Airway epithelial cell (primary cell): Measurements from ENCODE around the gene STRC. TPM values are rescaled to one million over a fixed set of nuclear protein-coding genes. Genes with fewer than 3 reads are reported as not detected.

Source experiments
- total RNA-seq: library from RNA; depleted of rRNA; stranded (reverse); fragments of >200 nt; gene quantifications from 2 replicates; pipeline ENCODE4 v1.2.3, GENCODE V29; 2015

The STRC gene
- total RNA-seq = 0.14 TPM in 1 of 2 replicates, not detected in the other

DNA sequence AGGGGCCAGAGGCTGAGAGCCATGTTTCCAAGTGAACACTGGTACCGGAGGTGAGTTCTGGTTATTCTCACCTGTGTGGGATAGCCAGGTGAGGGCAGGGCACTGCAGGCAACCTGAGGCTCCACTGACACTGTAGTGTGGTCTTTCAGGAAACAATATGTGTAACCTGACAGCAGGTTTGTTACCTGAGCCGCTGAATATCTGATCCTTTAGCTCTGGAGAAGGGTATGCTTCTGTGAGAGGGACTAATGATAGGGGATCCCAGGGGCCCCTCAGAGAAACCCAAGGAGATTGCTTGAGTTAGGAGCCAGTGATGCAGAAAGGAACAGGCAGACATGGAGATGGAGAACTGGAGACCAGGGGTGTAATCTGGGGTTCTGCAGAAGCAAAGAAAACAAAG, at the start of gene STRC:
TSS of gene STRC (minus strand) at position 101 of the 400 bp plus-strand sequence. CDS start at position 23, 78 bp downstream.

GRCh38 chr15:43648649-43649429, 30.2 kb upstream of the STRC start, which contains the start of gene CATSPER2:
TSS of gene CATSPER2 (minus strand) at chr15:43648844. CDS start at chr15:43648061, 783 bp downstream.

DNA sequence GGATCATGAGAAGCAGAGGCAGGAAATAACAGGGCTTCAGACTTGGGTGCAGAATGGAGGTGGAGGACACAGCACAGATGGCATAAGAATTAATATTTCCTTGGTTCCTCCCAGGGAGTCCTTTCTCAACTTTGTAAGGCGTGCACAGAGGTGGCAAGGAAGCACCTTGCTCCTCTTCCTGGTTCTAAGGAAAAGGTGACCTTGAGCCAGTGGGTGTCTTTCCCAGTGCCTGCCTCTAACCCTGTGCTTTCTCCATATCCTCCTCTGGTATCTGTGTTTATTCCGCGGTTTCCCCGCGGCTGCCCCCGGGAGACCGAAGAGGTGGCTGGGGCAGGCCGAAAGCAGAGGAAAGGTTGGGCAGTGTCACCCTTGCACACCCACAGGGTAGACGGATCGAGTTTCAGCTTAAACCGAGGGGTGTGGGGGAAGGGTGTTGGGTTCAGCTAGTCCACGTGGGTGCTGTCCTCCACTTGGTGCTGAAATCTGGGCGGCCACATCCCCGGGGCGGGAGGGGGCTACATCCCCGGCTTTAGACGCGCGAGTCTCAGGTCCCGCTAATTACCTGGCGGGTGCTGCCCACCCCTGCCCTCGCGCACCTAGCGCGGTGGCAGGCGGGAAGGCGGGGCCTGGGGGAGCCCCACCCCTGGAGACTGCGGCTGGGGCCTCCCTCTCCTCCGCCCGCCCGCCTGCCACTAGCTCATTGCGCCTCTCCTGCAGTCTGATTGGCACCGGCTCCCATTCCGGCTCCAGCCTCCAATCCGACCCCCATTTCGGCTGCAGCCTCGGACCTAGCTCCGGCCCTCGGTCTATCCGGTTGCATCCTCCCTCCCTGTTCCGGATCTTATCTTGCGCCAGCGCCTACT, 25.0 kb downstream of the STRC start, which contains the start of gene CKMT1B:
TSS of gene CKMT1B (plus strand) at position 700 of the 863 bp plus-strand sequence. CDS start 192 bp downstream, outside the sequence.

DNA sequence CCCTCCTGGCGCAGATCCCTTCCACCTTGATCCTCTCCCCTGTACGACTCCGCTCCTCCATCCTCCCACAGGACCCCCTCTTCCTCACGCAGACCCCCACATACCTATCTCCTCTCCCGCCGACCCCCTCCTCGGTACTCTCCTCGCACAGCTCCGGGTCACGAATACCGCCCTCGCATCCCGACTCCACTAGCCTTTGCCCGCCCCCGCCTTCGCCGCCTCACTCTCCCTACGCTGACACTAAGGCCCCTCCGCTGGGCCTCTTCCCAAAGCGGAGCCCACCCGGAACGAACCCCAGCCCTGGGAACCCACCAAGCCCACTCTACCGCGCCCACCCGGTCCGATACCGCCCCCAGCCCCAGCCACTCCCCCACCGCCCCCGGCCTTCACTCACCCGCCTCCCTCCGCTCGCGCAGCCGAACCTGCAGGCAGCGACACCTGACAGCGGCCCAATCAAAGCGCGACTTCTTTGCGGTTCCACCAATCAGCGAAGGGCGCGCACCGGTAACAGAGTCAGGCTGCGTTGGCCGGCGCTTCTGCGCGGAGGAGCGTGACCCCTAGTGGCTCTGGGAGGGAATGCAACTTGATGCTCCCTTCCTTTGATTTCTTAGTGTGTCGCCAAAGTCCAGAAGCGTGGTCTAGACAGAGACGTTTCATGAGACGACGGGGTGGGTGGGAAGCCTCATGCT, 28.7 kb downstream of the STRC start, which contains the start of gene PPIP5K1:
TSS of gene PPIP5K1 (minus strand) at position 431 of the 689 bp plus-strand sequence. CDS start 5,704 bp downstream, outside the sequence.

Other genes with a start within 250 kb of the STRC start
- gene ZSCAN29, start 247.8 kb downstream of the STRC start, total RNA-seq = 12.8 and 22.3 TPM in 2 replicates
- gene TUBGCP4, start 247.7 kb downstream of the STRC start, total RNA-seq = 14.6 and 19.0 TPM in 2 replicates
- 16.8 and 22.1 TPM in 2 replicates for gene TP53BP1, start 125.6 kb downstream of the STRC start, total RNA-seq
- gene MAP1A, start 101.2 kb downstream of the STRC start, total RNA-seq = 0.51 and 0.99 TPM in 2 replicates
- 27.6 and 50.0 TPM in 2 replicates for gene PPIP5K1, start 28.6 kb downstream of the STRC start, total RNA-seq
- gene CKMT1B, start 24.8 kb downstream of the STRC start, total RNA-seq = 86.0 and 112 TPM in 2 replicates
- gene CATSPER2, start 30.0 kb upstream of the STRC start, total RNA-seq = 1.4 and 2.6 TPM in 2 replicates
- 195 and 240 TPM in 2 replicates for gene CKMT1A, start 75.1 kb upstream of the STRC start, total RNA-seq
- gene PDIA3, start 127.6 kb upstream of the STRC start, total RNA-seq = 211 and 213 TPM in 2 replicates
- 17.1 and 29.5 TPM in 2 replicates for gene ELL3, start 158.2 kb upstream of the STRC start, total RNA-seq
- 907 and 1,323 TPM in 2 replicates for gene SERF2, start 173.5 kb upstream of the STRC start, total RNA-seq
- gene SERINC4, start 181.4 kb upstream of the STRC start, total RNA-seq = 0.19 TPM in 1 of 2 replicates, not detected in the other
- gene HYPK, start 181.8 kb upstream of the STRC start, total RNA-seq = 11.3 and 20.7 TPM in 2 replicates
- 18.4 and 24.4 TPM in 2 replicates for gene MFAP1, start 205.9 kb upstream of the STRC start, total RNA-seq
- gene WDR76, start 208.2 kb upstream of the STRC start, total RNA-seq = 11.4 and 15.5 TPM in 2 replicates